NCI-H128 (cell line): ENCODE results near the gene BOD1.

Experiments used
- DNase-seq: peaks from one replicate; lab custom pipeline; 2025; ENCODE audit not compliant: unreplicated experiment; lab: John Stamatoyannopoulos, UW

Gene BOD1

GRCh38 chr5:173642191-173642816, 25.9 kb upstream of the BOD1 start:
- DNase-seq = no peak

GRCh38 chr5:173640156-173640804, 23.8 kb upstream of the BOD1 start:
- no peak for DNase-seq

- DNase-seq = no peak
Observed at GRCh38 chr5:173638126-173639040, 21.9 kb upstream of the BOD1 start.

GRCh38 chr5:173637340-173637739, 20.9 kb upstream of the BOD1 start:
- no peak for DNase-seq

GRCh38 chr5:173634465-173634983, 18.1 kb upstream of the BOD1 start:
- DNase-seq = no peak

GRCh38 chr5:173633304-173633703, 16.9 kb upstream of the BOD1 start:
- no peak for DNase-seq

GRCh38 chr5:173631478-173631877, 15.0 kb upstream of the BOD1 start:
- DNase-seq = no peak

GRCh38 chr5:173630724-173631365, 14.4 kb upstream of the BOD1 start:
- no peak for DNase-seq

- DNase-seq = no peak
Observed at GRCh38 chr5:173629628-173630027, 13.2 kb upstream of the BOD1 start.

- DNase-seq = no peak
Observed at GRCh38 chr5:173628501-173628900, 12.1 kb upstream of the BOD1 start.

GRCh38 chr5:173627860-173628392, 11.5 kb upstream of the BOD1 start:
- no peak for DNase-seq

- no peak for DNase-seq
Observed at GRCh38 chr5:173627271-173627670, 10.8 kb upstream of the BOD1 start.

GRCh38 chr5:173626505-173626820, 10.0 kb upstream of the BOD1 start:
- DNase-seq = no peak

GRCh38 chr5:173625673-173626504, 9.4 kb upstream of the BOD1 start:
- DNase-seq = no peak

GRCh38 chr5:173625261-173625660, 8.8 kb upstream of the BOD1 start:
- DNase-seq = no peak

GRCh38 chr5:173624282-173624681, 7.8 kb upstream of the BOD1 start:
- DNase-seq = no peak

GRCh38 chr5:173623789-173624188, 7.3 kb upstream of the BOD1 start:
- DNase-seq = no peak

GRCh38 chr5:173623296-173623771, 6.9 kb upstream of the BOD1 start:
- DNase-seq = no peak

- DNase-seq = no peak
Observed at GRCh38 chr5:173622183-173623047, 6.0 kb upstream of the BOD1 start.
